PFSK-1 (cell line): ENCODE data around the gene NFIA.

ENCODE experiments used
- POLR2AphosphoS5 ChIP-seq: IDR thresholded peaks from 2 replicates; pipeline ENCODE4 v1.6.1; 2012; ENCODE audit warnings: low read depth, mild to moderate bottlenecking, control low read depth, low read length, moderate library complexity
- REST ChIP-seq, 2 experiments: IDR thresholded peaks; 2 replicates each; pipeline versions ENCODE4 v1.6.1 to v1.8.0; 2011 to 2012; ENCODE audit warnings: low read depth in 2 of 2, low read length in 2 of 2, control low read depth in 1 of 2, inconsistent platforms in 1 of 2, mild to moderate bottlenecking in 1 of 2, moderate library complexity in 1 of 2; ENCODE audit not compliant: insufficient read depth in 1 of 2
- SIN3A ChIP-seq: IDR thresholded peaks from 2 replicates; pipeline ENCODE4 v1.6.1; 2012; ENCODE audit warnings: mild to moderate bottlenecking, low read length, moderate library complexity, borderline replicate concordance; ENCODE audit not compliant: insufficient read depth
- TAF1 ChIP-seq: IDR thresholded peaks from 2 replicates; pipeline ENCODE4 v1.6.1; 2012; ENCODE audit warnings: low read length, control low read depth, borderline replicate concordance; ENCODE audit not compliant: insufficient read depth

GRCh38 chr1:61132645-61133334 is 50.4 kb downstream of the NFIA start:
- TF ChIP-seq TAF1 = no peak
- no peak for TF ChIP-seq POLR2AphosphoS5
- no peak for TF ChIP-seq REST (IDR thresholded peaks at IDR 0.05; ENCODE audit: insufficient read depth in 1 of 2, low read depth in 2 of 2, low read length in 2 of 2)
- no peak for TF ChIP-seq SIN3A
